Neuron (in vitro differentiated cells): ENCODE results near the gene TULP1.

Experiments used
- H2AFZ ChIP-seq: one replicate; pipeline ENCODE4 v1.6.1; 2013; ENCODE audit warnings: low read depth, mild to moderate bottlenecking, inconsistent platforms, low read length, moderate library complexity
- H3K27me3 ChIP-seq: one replicate; pipeline ENCODE4 v1.6.1; 2013; ENCODE audit warnings: low read length; ENCODE audit not compliant: insufficient read depth
- H3K36me3 ChIP-seq: one replicate; pipeline ENCODE4 v1.6.1; 2013; ENCODE audit warnings: low read length; ENCODE audit not compliant: insufficient read depth
- H3K4me1 ChIP-seq: one replicate; pipeline ENCODE4 v1.6.1; 2013; ENCODE audit warnings: low read length; ENCODE audit not compliant: insufficient read depth
- H3K4me3 ChIP-seq: 2 replicates; pipeline ENCODE4 v1.5.1; 2013; ENCODE audit warnings: mild to moderate bottlenecking, low read length, moderate library complexity
- H3K9me3 ChIP-seq: one replicate; pipeline ENCODE4 v1.6.1; 2013; ENCODE audit warnings: low read length

Gene TULP1

GRCh38 chr6:35481226-35481625 is 31.5 kb downstream of the TULP1 start:
- Histone ChIP-seq H3K9me3 (no peaks in the 10 kb centered on the region), H3K27me3 (no peaks in the 10 kb centered on the region), H3K36me3 (peaks cover under 1% of the 10 kb centered on the region), H3K4me3 (no peak overlapping the region), H3K4me1 (peaks cover 11% of the 10 kb centered on the region), H2AFZ (no peak overlapping the region)

- Histone ChIP-seq H2AFZ (no peak overlapping the region), H3K4me3 (no peak overlapping the region), H3K9me3 (no peaks in the 10 kb centered on the region), H3K36me3 (peaks cover 9% of the 10 kb centered on the region), H3K4me1 (peaks cover 6% of the 10 kb centered on the region), H3K27me3 (no peaks in the 10 kb centered on the region)
Observed at GRCh38 chr6:35480176-35480575, 32.5 kb downstream of the TULP1 start.

- no peak overlapping the region for H2AFZ ChIP-seq
- H3K4me3 ChIP-seq: no peak overlapping the region
- H3K36me3 ChIP-seq: peaks cover 14% of the 10 kb centered on the region
Observed at GRCh38 chr6:35478259-35478658, 34.4 kb downstream of the TULP1 start.

GRCh38 chr6:35477551-35478179 is 35.0 kb downstream of the TULP1 start:
- Histone ChIP-seq H3K36me3 (peaks cover 17% of the 10 kb centered on the region), H3K9me3 (no peaks in the 10 kb centered on the region), H2AFZ (no peak overlapping the region), H3K4me1 (peaks cover 6% of the 10 kb centered on the region), H3K4me3 (no peak overlapping the region), H3K27me3 (no peaks in the 10 kb centered on the region)

More at GRCh38 chr6:35478259-35478658, 34.4 kb downstream of the TULP1 start:
- Histone ChIP-seq H3K9me3 (no peaks in the 10 kb centered on the region), H3K4me1 (peaks cover 6% of the 10 kb centered on the region), H3K27me3 (no peaks in the 10 kb centered on the region)

GRCh38 chr6:35477028-35477427 is 35.7 kb downstream of the TULP1 start:
- Histone ChIP-seq H2AFZ (no peak overlapping the region), H3K9me3 (no peaks in the 10 kb centered on the region), H3K36me3 (peaks cover 23% of the 10 kb centered on the region), H3K4me1 (peaks cover 6% of the 10 kb centered on the region), H3K4me3 (no peak overlapping the region), H3K27me3 (no peaks in the 10 kb centered on the region)

- peaks cover 8% of the 10 kb centered on the region for H3K4me1 ChIP-seq
- no peak overlapping the region for H2AFZ ChIP-seq
- no peaks in the 10 kb centered on the region for H3K27me3 ChIP-seq
- H3K4me3 ChIP-seq: no peak overlapping the region
- no peaks in the 10 kb centered on the region for H3K9me3 ChIP-seq
- peaks cover 32% of the 10 kb centered on the region for H3K36me3 ChIP-seq
Observed at GRCh38 chr6:35476004-35476403, 36.7 kb downstream of the TULP1 start.

GRCh38 chr6:35475573-35475972 is 37.1 kb downstream of the TULP1 start:
- Histone ChIP-seq H3K36me3 (peaks cover 36% of the 10 kb centered on the region), H3K4me1 (peaks cover 11% of the 10 kb centered on the region), H2AFZ (no peak overlapping the region), H3K4me3 (no peak overlapping the region), H3K27me3 (no peaks in the 10 kb centered on the region), H3K9me3 (no peaks in the 10 kb centered on the region)

GRCh38 chr6:35474942-35475570 is 37.6 kb downstream of the TULP1 start:
- no peaks in the 10 kb centered on the region for H3K9me3 ChIP-seq
- no peak overlapping the region for H2AFZ ChIP-seq
- H3K27me3 ChIP-seq: no peaks in the 10 kb centered on the region
- no peak overlapping the region for H3K4me3 ChIP-seq
- H3K36me3 ChIP-seq: peaks cover 41% of the 10 kb centered on the region
- H3K4me1 ChIP-seq: peaks cover 15% of the 10 kb centered on the region

GRCh38 chr6:35474131-35474941 is 38.4 kb downstream of the TULP1 start:
- Histone ChIP-seq H3K36me3 (peaks cover 48% of the 10 kb centered on the region), H3K9me3 (no peaks in the 10 kb centered on the region), H3K4me3 (no peak overlapping the region), H2AFZ (no peak overlapping the region), H3K27me3 (no peaks in the 10 kb centered on the region), H3K4me1 (peaks cover 22% of the 10 kb centered on the region)

- Histone ChIP-seq H3K4me1 (peaks cover 24% of the 10 kb centered on the region), H3K9me3 (no peaks in the 10 kb centered on the region), H2AFZ (no peak overlapping the region), H3K36me3 (peaks cover 48% of the 10 kb centered on the region), H3K4me3 (no peak overlapping the region), H3K27me3 (no peaks in the 10 kb centered on the region)
Observed at GRCh38 chr6:35473850-35474130, 38.9 kb downstream of the TULP1 start.

GRCh38 chr6:35473075-35473849 is 39.4 kb downstream of the TULP1 start:
- H3K4me3 ChIP-seq: no peak overlapping the region
- no peak overlapping the region for H2AFZ ChIP-seq
- H3K4me1 ChIP-seq: peaks cover 24% of the 10 kb centered on the region
- no peaks in the 10 kb centered on the region for H3K9me3 ChIP-seq
- H3K36me3 ChIP-seq: peaks cover 48% of the 10 kb centered on the region
- no peaks in the 10 kb centered on the region for H3K27me3 ChIP-seq

GRCh38 chr6:35471836-35472345 is 40.8 kb downstream of the TULP1 start:
- Histone ChIP-seq H3K4me3 (no peak overlapping the region), H3K36me3 (peaks cover 49% of the 10 kb centered on the region), H3K4me1 (peaks cover 18% of the 10 kb centered on the region), H3K27me3 (no peaks in the 10 kb centered on the region), H2AFZ (no peak overlapping the region), H3K9me3 (no peaks in the 10 kb centered on the region)
